BLaER1 treated with 17β-estradiol and CSF1 and Interleukin-3, amounts not matched to agents 10 nM and 100 nM (cell line): ENCODE measurements around the gene STK32B.

Experiments
- H3K27ac ChIP-seq, 11 experiments: shearing (Covaris generic); formaldehyde crosslinking; 2 replicates each; pipeline ENCODE4 v1.8.1; 2022
- H3K27me3 ChIP-seq, 11 experiments: shearing (Covaris generic); formaldehyde crosslinking; 2 replicates each; pipeline ENCODE4 v1.8.1; 2022
- H3K36me3 ChIP-seq, 11 experiments: shearing (Covaris generic); formaldehyde crosslinking; 2 replicates each; pipeline ENCODE4 v1.8.1; 2022
- H3K4me1 ChIP-seq, 10 experiments: shearing (Covaris generic); formaldehyde crosslinking; 2 replicates each; pipeline ENCODE4 v1.8.1; 2022
- H3K4me2 ChIP-seq, 11 experiments: shearing (Covaris generic); formaldehyde crosslinking; 2 replicates each; pipeline ENCODE4 v1.8.1; 2022
- H3K4me3 ChIP-seq, 10 experiments: shearing (Covaris generic); formaldehyde crosslinking; 2 replicates each; pipeline ENCODE4 v1.8.1; 2022
- H3K9ac ChIP-seq, 11 experiments: shearing (Covaris generic); formaldehyde crosslinking; 2 replicates each; pipeline ENCODE4 v1.8.1; 2022
- H3K9me3 ChIP-seq, 11 experiments: shearing (Covaris generic); formaldehyde crosslinking; replicated peaks in 1 of 11; 2 replicates each; pipeline ENCODE4 v1.8.1; 2022
- H4K20me1 ChIP-seq, 11 experiments: shearing (Covaris generic); formaldehyde crosslinking; 2 replicates each; pipeline ENCODE4 v1.8.1; 2022
- Cebpa-rat ChIP-seq, 11 experiments: shearing (Covaris generic); IDR thresholded peaks; 2 replicates each; pipeline ENCODE4 v1.8.1; 2022

The STK32B gene

GRCh38 chr4:5379895-5380294 is 328.6 kb downstream of the STK32B start:
- peaks cover 0 to 9% (median 0%) of the 10 kb centered on the region in 11 experiments; a peak in 4 of 22 replicates for H3K36me3 ChIP-seq
- no peak for TF ChIP-seq Cebpa-rat (IDR thresholded peaks at IDR 0.05)
- no peak overlapping the region for H3K9ac ChIP-seq
- no peak overlapping the region for H3K4me2 ChIP-seq
- no peak overlapping the region for H3K27ac ChIP-seq
- H3K9me3 ChIP-seq = peaks cover 15 to 26% (median 21%) of the 10 kb centered on the region in 11 experiments
- no peaks in the 10 kb centered on the region for H3K27me3 ChIP-seq
- peaks cover 0 to 5% (median 0%) of the 10 kb centered on the region in 10 experiments; a peak in 1 of 20 replicates for H3K4me1 ChIP-seq
- H3K4me3 ChIP-seq = no peak overlapping the region
- peaks cover 0 to 6% (median 0%) of the 10 kb centered on the region in 11 experiments; a peak in 2 of 22 replicates for H4K20me1 ChIP-seq

- no peak overlapping the region for H3K9ac ChIP-seq
- no peak overlapping the region for H3K4me3 ChIP-seq
- H3K9me3 ChIP-seq = peaks cover 12 to 19% (median 13%) of the 10 kb centered on the region in 11 experiments
- peaks cover 0 to 5% (median 0%) of the 10 kb centered on the region in 10 experiments; a peak in 1 of 20 replicates for H3K4me1 ChIP-seq
- peaks cover 0 to 6% (median 0%) of the 10 kb centered on the region in 11 experiments; a peak in 3 of 22 replicates for H4K20me1 ChIP-seq
- H3K27me3 ChIP-seq = no peaks in the 10 kb centered on the region
- H3K36me3 ChIP-seq = peaks cover 0 to 7% (median 0%) of the 10 kb centered on the region in 11 experiments; a peak in 4 of 22 replicates
- H3K4me2 ChIP-seq = no peak overlapping the region
- TF ChIP-seq Cebpa-rat (IDR thresholded peaks at IDR 0.05) = no peak
- H3K27ac ChIP-seq = no peak overlapping the region
These were observed 330.7 kb downstream of the STK32B start for GRCh38 chr4:5381961-5382441.

- H3K9ac ChIP-seq = no peak overlapping the region
- no peaks in the 10 kb centered on the region for H3K27me3 ChIP-seq
- H3K4me1 ChIP-seq = peaks cover 0 to 5% (median 0%) of the 10 kb centered on the region in 10 experiments; a peak in 1 of 20 replicates
- TF ChIP-seq Cebpa-rat (IDR thresholded peaks at IDR 0.05) = no peak
- peaks cover 0 to 6% (median 0%) of the 10 kb centered on the region in 11 experiments; a peak in 4 of 22 replicates for H4K20me1 ChIP-seq
- peaks cover 0 to 6% (median 0%) of the 10 kb centered on the region in 11 experiments; a peak in 5 of 22 replicates for H3K9me3 ChIP-seq
- H3K36me3 ChIP-seq = no peaks in the 10 kb centered on the region
- no peak overlapping the region for H3K4me2 ChIP-seq
- H3K27ac ChIP-seq = no peak overlapping the region
- H3K4me3 ChIP-seq = no peak overlapping the region
These were observed 332.1 kb downstream of the STK32B start for GRCh38 chr4:5383191-5383980.

GRCh38 chr4:5385741-5386311 is 334.5 kb downstream of the STK32B start:
- no peaks in the 10 kb centered on the region for H3K27me3 ChIP-seq
- TF ChIP-seq Cebpa-rat (IDR thresholded peaks at IDR 0.05) = no peak
- no peaks in the 10 kb centered on the region for H3K36me3 ChIP-seq
- no peak overlapping the region for H3K4me3 ChIP-seq
- H3K4me1 ChIP-seq = peaks cover 0 to 5% (median 0%) of the 10 kb centered on the region in 10 experiments; a peak in 1 of 20 replicates
- H3K9me3 ChIP-seq = no peaks in the 10 kb centered on the region
- peaks cover 0 to 6% (median 0%) of the 10 kb centered on the region in 11 experiments; a peak in 4 of 22 replicates for H4K20me1 ChIP-seq
- H3K4me2 ChIP-seq = no peak overlapping the region
- H3K9ac ChIP-seq = no peak overlapping the region
- no peak overlapping the region for H3K27ac ChIP-seq

- TF ChIP-seq Cebpa-rat (IDR thresholded peaks at IDR 0.05) = no peak
- H3K27ac ChIP-seq = no peak overlapping the region
- H3K4me1 ChIP-seq = no peaks in the 10 kb centered on the region
- no peaks in the 10 kb centered on the region for H3K9me3 ChIP-seq
- no peak overlapping the region for H3K9ac ChIP-seq
- no peaks in the 10 kb centered on the region for H3K36me3 ChIP-seq
- no peaks in the 10 kb centered on the region for H3K27me3 ChIP-seq
- H3K4me2 ChIP-seq = no peak overlapping the region
- H4K20me1 ChIP-seq = peaks cover 0 to 6% (median 0%) of the 10 kb centered on the region in 11 experiments; a peak in 3 of 22 replicates
- H3K4me3 ChIP-seq = no peak overlapping the region
These were observed 335.6 kb downstream of the STK32B start for GRCh38 chr4:5386921-5387320.

GRCh38 chr4:5387457-5387856 is 336.2 kb downstream of the STK32B start:
- TF ChIP-seq Cebpa-rat (IDR thresholded peaks at IDR 0.05) = no peak

GRCh38 chr4:5389756-5390310 is 338.6 kb downstream of the STK32B start:
- Histone ChIP-seq H3K9ac (no peak overlapping the region), H3K4me2 (no peak overlapping the region), H3K27ac (no peak overlapping the region), H3K36me3 (no peaks in the 10 kb centered on the region), H3K4me1 (no peaks in the 10 kb centered on the region), H4K20me1 (no peaks in the 10 kb centered on the region; a peak in 2 of 22 replicates), H3K4me3 (no peak overlapping the region), H3K27me3 (no peaks in the 10 kb centered on the region), H3K9me3 (no peaks in the 10 kb centered on the region)
- no peak for TF ChIP-seq Cebpa-rat (IDR thresholded peaks at IDR 0.05)

More at GRCh38 chr4:5387457-5387856, 336.2 kb downstream of the STK32B start:
- H3K4me3 ChIP-seq = no peak overlapping the region
- peaks cover 0 to 6% (median 0%) of the 10 kb centered on the region in 11 experiments; a peak in 3 of 22 replicates for H4K20me1 ChIP-seq
- no peaks in the 10 kb centered on the region for H3K9me3 ChIP-seq
- no peaks in the 10 kb centered on the region for H3K36me3 ChIP-seq
- H3K27me3 ChIP-seq = no peaks in the 10 kb centered on the region
- H3K27ac ChIP-seq = no peak overlapping the region
- H3K9ac ChIP-seq = no peak overlapping the region
- H3K4me2 ChIP-seq = no peak overlapping the region
- H3K4me1 ChIP-seq = no peaks in the 10 kb centered on the region

- no peak overlapping the region for H3K9ac ChIP-seq
- H3K4me1 ChIP-seq = no peaks in the 10 kb centered on the region
- H3K36me3 ChIP-seq = no peaks in the 10 kb centered on the region
- H4K20me1 ChIP-seq = no peaks in the 10 kb centered on the region; a peak in 2 of 22 replicates
- no peak for TF ChIP-seq Cebpa-rat (IDR thresholded peaks at IDR 0.05)
- H3K4me2 ChIP-seq = no peak overlapping the region
- no peaks in the 10 kb centered on the region for H3K27me3 ChIP-seq
- no peak overlapping the region for H3K4me3 ChIP-seq
- H3K9me3 ChIP-seq = no peaks in the 10 kb centered on the region
- no peak overlapping the region for H3K27ac ChIP-seq
These were observed 340.2 kb downstream of the STK32B start for GRCh38 chr4:5391492-5391891.

- Histone ChIP-seq H4K20me1 (no peaks in the 10 kb centered on the region; a peak in 1 of 22 replicates), H3K27ac (no peak overlapping the region), H3K4me2 (no peak overlapping the region), H3K36me3 (no peaks in the 10 kb centered on the region), H3K27me3 (no peaks in the 10 kb centered on the region), H3K9ac (no peak overlapping the region), H3K9me3 (no peaks in the 10 kb centered on the region), H3K4me1 (no peaks in the 10 kb centered on the region), H3K4me3 (no peak overlapping the region)
- no peak for TF ChIP-seq Cebpa-rat (IDR thresholded peaks at IDR 0.05)
These were observed 342.7 kb downstream of the STK32B start for GRCh38 chr4:5393911-5394513.
